C4-2B (cell line): ENCODE data around the gene SPACA1.

ENCODE experiments used
- H3K27ac ChIP-seq: fragments of 450-650 bp; 2 replicates; pipeline ENCODE4 v1.5.1; 2017
- ZFX ChIP-seq: fragments of 450-650 bp; IDR thresholded peaks from 2 replicates; pipeline ENCODE4 v1.6.1; 2017
- TF ChIP-seq, protein P1 (sequence below): fragments of 450-650 bp; conservative IDR thresholded peaks from 2 replicates; pipeline ENCODE4 v1.5.1; 2017; ENCODE audit warnings: mild to moderate bottlenecking

Gene SPACA1

GRCh38 chr6:88059191-88059590 is 11.6 kb downstream of the SPACA1 start:
- no peak for TF ChIP-seq ZFX
- TF ChIP-seq, protein P1, sequence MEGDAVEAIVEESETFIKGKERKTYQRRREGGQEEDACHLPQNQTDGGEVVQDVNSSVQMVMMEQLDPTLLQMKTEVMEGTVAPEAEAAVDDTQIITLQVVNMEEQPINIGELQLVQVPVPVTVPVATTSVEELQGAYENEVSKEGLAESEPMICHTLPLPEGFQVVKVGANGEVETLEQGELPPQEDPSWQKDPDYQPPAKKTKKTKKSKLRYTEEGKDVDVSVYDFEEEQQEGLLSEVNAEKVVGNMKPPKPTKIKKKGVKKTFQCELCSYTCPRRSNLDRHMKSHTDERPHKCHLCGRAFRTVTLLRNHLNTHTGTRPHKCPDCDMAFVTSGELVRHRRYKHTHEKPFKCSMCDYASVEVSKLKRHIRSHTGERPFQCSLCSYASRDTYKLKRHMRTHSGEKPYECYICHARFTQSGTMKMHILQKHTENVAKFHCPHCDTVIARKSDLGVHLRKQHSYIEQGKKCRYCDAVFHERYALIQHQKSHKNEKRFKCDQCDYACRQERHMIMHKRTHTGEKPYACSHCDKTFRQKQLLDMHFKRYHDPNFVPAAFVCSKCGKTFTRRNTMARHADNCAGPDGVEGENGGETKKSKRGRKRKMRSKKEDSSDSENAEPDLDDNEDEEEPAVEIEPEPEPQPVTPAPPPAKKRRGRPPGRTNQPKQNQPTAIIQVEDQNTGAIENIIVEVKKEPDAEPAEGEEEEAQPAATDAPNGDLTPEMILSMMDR: no peak
- no peak overlapping the region for H3K27ac ChIP-seq

- TF ChIP-seq, protein P1: no peak
- no peak for TF ChIP-seq ZFX
- H3K27ac ChIP-seq: no peak overlapping the region
Measured at GRCh38 chr6:88062376-88062775, 14.7 kb downstream of the SPACA1 start.

DNA sequence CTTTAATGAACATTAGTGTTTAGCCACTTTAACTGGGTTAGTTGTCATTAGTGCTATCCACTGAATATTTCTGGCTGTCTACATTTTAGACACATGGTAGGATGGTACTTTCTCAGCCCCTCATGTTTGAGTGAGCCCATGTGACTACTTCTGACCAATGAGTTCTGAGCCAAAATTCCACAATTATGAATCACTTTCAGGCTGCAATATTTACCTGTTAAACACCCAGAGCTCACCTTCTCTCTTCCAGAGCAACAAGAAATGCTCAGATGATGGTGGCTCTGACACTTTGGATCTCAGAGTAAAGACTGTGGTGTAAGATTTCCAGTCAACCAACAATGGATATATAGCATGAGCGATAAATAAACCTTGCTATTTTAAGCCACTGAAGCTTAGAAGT is 24.8 kb downstream of the SPACA1 start:
- H3K27ac ChIP-seq: no peak overlapping the region
- TF ChIP-seq, protein P1: no peak
- TF ChIP-seq ZFX: no peak

DNA sequence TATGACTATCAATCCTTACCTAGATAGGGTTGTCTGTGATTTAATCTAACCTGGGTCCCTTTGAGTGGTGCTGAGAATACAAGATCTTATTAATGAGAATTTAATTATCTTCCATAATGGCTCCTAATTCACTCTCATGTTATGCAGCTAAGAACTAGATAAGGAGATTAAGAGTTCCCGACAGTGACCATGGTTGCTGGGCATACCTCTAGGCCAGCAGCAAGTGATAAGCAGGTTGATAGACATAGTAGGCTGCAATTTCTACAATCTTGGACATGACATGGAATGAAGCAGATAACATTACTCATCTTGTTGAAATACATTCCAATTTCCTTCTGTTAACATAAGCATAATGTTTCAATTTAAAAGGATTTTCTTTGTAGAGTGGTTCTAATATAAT is 27.1 kb downstream of the SPACA1 start:
- no peak for TF ChIP-seq ZFX
- TF ChIP-seq, protein P1: no peak

DNA sequence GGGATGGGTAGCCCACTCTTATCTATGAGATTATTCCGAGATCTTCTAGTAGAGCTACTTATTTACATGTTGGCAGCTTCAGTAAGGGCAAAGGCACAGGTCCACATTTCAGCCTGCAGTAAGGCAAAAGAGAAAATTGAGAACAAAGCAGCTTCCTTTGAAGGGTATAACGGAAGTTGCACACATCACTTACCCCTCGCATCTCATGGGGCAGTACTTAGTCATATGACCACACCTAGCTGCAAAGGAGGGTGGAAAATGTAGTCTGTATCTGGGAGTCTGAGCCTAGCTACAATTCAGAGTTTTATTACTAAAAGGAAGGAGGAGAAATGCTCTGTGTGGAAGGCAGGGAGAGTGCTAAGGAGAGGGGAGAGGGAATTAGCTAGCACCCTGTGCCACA is 29.7 kb downstream of the SPACA1 start:
- no peak overlapping the region for H3K27ac ChIP-seq
- TF ChIP-seq, protein P1: no peak
- no peak for TF ChIP-seq ZFX

More for the DNA sequence above, 27.1 kb downstream of the SPACA1 start:
- H3K27ac ChIP-seq: no peak overlapping the region

GRCh38 chr6:88086792-88087191 is 39.2 kb downstream of the SPACA1 start:
- TF ChIP-seq, protein P1: no peak
- TF ChIP-seq ZFX: no peak
- H3K27ac ChIP-seq: no peak overlapping the region

DNA sequence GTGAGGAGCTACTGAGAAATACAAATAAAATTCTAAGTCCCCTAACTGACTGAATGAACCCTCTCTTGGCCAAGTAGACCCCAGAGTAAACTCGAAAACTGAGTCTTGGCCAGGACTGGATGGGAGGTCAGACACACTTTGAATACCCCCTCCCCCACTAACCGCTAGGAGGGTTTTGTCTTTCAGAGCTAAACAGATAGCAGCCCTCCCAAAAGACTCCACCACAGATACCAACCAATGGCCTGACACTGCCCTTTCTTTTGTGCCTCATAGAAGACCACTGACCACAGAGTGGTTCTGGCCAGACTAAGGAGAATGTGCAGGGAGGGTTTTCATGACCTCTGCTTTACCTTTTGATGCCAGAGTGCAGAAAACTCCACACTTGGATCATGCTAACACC is 42.1 kb downstream of the SPACA1 start:
- no peak for TF ChIP-seq ZFX
- TF ChIP-seq, protein P1: no peak
- H3K27ac ChIP-seq: no peak overlapping the region
